Measurements from ENCODE around the gene CCDC78. TPM values are rescaled to one million over a fixed set of nuclear protein-coding genes. Genes with fewer than 3 reads are reported as not detected.

Gene CCDC78
- total RNA-seq, 2 experiments from 2014 or later: 1.2 to 2.7 TPM

GRCh38 chr16:708019-708418 lies 18.2 kb downstream of the CCDC78 start:
- Mint-ChIP-seq H3K4me3 (no peak overlapping the region), H3K9me3 (no peaks in the 10 kb centered on the region), H3K27ac (no peak overlapping the region), H3K27me3 (peaks cover 53% of the 10 kb centered on the region), H3K4me1 (ENCODE audit: low read depth) (peaks cover 4% of the 10 kb centered on the region), H3K36me3 (ENCODE audit: low read depth) (no peaks in the 10 kb centered on the region)
- no peak for DNase-seq
- Histone ChIP-seq H3K27ac (ENCODE audit: low read depth in 1 of 2, low read length in 2 of 2) (no peak overlapping the region), H3K4me1 (ENCODE audit: insufficient read depth, low read length) (peaks cover 29% of the 10 kb centered on the region), H3K4me3 (ENCODE audit: low read length) (no peak overlapping the region), H3K27me3 (ENCODE audit: control insufficient read depth in 1 of 2, insufficient read depth in 2 of 2, low read length in 2 of 2) (peaks cover 71 to 73% of the 10 kb centered on the region in 2 experiments), H3K36me3 (ENCODE audit: insufficient read depth, low read length) (no peaks in the 10 kb centered on the region), H3K9me3 (ENCODE audit: control insufficient read depth in 1 of 2, insufficient read depth in 1 of 2, low read length in 2 of 2) (peaks cover 0 to 53% of the 10 kb centered on the region in 2 experiments)
- ChIA-PET POLR2A (no interaction called here), CTCF (no interaction called here)
- intact Hi-C loops (cut with DNase I, micrococcal nuclease): no loop called here
- no peak for TF ChIP-seq CTCF (IDR thresholded peaks at IDR 0.05)
- ATAC-seq (ENCODE audit: poor library complexity): no peak

DNA sequence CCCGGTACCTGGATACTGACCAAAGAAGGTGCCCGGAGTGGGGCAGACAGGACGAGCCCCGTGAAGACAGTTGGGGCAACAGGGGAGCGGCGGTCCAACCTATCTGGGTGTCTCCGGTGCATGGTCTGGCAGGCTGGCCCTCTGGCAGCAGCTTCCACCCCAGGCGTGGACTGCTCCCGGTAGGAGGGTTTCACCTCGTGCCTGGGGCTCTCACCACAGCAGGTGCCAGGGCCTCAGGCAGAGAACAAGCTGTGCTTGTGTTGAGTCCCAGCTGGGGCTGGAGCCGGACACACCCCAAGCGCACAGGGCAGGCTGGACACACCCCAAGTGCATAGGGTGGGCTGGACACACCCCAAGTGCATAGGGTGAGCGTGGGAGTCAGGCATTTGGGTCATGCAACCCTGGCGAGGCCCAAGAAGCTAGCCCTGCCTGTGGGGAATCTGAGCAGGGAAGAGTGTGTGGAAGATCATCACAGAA lies 19.1 kb downstream of the CCDC78 start:
- no peak overlapping the region for H3K27ac ChIP-seq (ENCODE audit: low read depth in 1 of 2, low read length in 2 of 2)
- H3K27me3 ChIP-seq (ENCODE audit: control insufficient read depth in 1 of 2, insufficient read depth in 2 of 2, low read length in 2 of 2): peaks cover 80 to 83% of the 10 kb centered on the region in 2 experiments
- CTCF ChIA-PET: no interaction called here
- Mint-ChIP-seq H3K9me3 (no peaks in the 10 kb centered on the region), H3K36me3 (ENCODE audit: low read depth) (no peaks in the 10 kb centered on the region), H3K4me1 (ENCODE audit: low read depth) (no peaks in the 10 kb centered on the region), H3K27me3 (peaks cover 57% of the 10 kb centered on the region), H3K27ac (no peak overlapping the region), H3K4me3 (no peak overlapping the region)
- H3K4me3 ChIP-seq (ENCODE audit: low read length): no peak overlapping the region
- H3K36me3 ChIP-seq (ENCODE audit: insufficient read depth, low read length): no peaks in the 10 kb centered on the region
- no peak for TF ChIP-seq CTCF (IDR thresholded peaks at IDR 0.05)
- POLR2A ChIA-PET: interaction anchor here (1.4 kb wide), 1 partner anchor 11 kb away, joined by 11 read pairs; no protein-coding TSS in a partner anchor
- intact Hi-C loops (cut with DNase I, micrococcal nuclease): no loop called here
- ATAC-seq (ENCODE audit: poor library complexity): no peak
- peaks cover 33% of the 10 kb centered on the region for H3K4me1 ChIP-seq (ENCODE audit: insufficient read depth, low read length)
- peaks cover 0 to 60% of the 10 kb centered on the region in 2 experiments for H3K9me3 ChIP-seq (ENCODE audit: control insufficient read depth in 1 of 2, insufficient read depth in 1 of 2, low read length in 2 of 2)
- DNase-seq: no peak

- H3K27ac ChIP-seq (ENCODE audit: low read depth in 1 of 2, low read length in 2 of 2): no peak overlapping the region
- peak overlapping the region; percentile 45 for H3K4me3 Mint-ChIP-seq
- H3K36me3 ChIP-seq (ENCODE audit: insufficient read depth, low read length): no peaks in the 10 kb centered on the region
- intact Hi-C loops (cut with DNase I, micrococcal nuclease): no loop called here
- no peak for TF ChIP-seq CTCF (IDR thresholded peaks at IDR 0.05)
- peaks cover 63% of the 10 kb centered on the region for H3K27me3 Mint-ChIP-seq
- H3K9me3 Mint-ChIP-seq: no peaks in the 10 kb centered on the region
- DNase-seq: no peak
- ChIA-PET POLR2A (interaction anchor here (1.4 kb wide), 1 partner anchor 11 kb away, joined by 11 read pairs; no protein-coding TSS in a partner anchor), CTCF (no interaction called here)
- no peak overlapping the region for H3K4me3 ChIP-seq (ENCODE audit: low read length)
- ATAC-seq (ENCODE audit: poor library complexity): no peak
- peaks cover 85 to 88% of the 10 kb centered on the region in 2 experiments for H3K27me3 ChIP-seq (ENCODE audit: control insufficient read depth in 1 of 2, insufficient read depth in 2 of 2, low read length in 2 of 2)
- H3K9me3 ChIP-seq (ENCODE audit: control insufficient read depth in 1 of 2, insufficient read depth in 1 of 2, low read length in 2 of 2): peaks cover 0 to 67% of the 10 kb centered on the region in 2 experiments
- no peaks in the 10 kb centered on the region for H3K36me3 Mint-ChIP-seq (ENCODE audit: low read depth)
- peaks cover 32% of the 10 kb centered on the region for H3K4me1 ChIP-seq (ENCODE audit: insufficient read depth, low read length)
- no peaks in the 10 kb centered on the region for H3K4me1 Mint-ChIP-seq (ENCODE audit: low read depth)
- no peak overlapping the region for H3K27ac Mint-ChIP-seq
Observed at GRCh38 chr16:706189-707061, 19.8 kb downstream of the CCDC78 start.
